GM18861 (cell line): ENCODE data around the gene GPR162.

ENCODE experiments used
- ATAC-seq: cut with Tn5 transposase; IDR thresholded peaks from one replicate; pipeline ENCODE4 v1.9.1; 2021; ENCODE audit not compliant: unreplicated experiment

The GPR162 gene

DNA sequence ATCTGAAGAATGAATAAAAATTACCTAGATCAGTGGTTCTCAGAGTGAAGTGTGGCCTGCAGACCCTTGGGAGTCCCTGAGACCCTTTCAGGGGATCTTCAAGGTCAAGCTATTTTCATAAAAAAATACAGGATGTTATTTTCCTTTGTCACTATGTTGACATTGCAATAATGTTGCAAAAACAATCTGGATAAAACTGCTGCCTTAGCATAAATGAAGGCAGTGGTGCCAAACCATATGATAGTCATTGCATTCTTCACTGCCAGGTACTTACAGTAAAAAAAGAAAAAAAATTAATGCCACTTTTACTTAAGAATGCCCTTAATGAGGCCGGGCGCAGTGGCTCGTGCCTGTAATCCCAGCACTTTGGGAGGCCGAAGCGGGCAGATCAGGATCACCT is 34.3 kb upstream of the GPR162 start:
- ATAC-seq: no peak

DNA sequence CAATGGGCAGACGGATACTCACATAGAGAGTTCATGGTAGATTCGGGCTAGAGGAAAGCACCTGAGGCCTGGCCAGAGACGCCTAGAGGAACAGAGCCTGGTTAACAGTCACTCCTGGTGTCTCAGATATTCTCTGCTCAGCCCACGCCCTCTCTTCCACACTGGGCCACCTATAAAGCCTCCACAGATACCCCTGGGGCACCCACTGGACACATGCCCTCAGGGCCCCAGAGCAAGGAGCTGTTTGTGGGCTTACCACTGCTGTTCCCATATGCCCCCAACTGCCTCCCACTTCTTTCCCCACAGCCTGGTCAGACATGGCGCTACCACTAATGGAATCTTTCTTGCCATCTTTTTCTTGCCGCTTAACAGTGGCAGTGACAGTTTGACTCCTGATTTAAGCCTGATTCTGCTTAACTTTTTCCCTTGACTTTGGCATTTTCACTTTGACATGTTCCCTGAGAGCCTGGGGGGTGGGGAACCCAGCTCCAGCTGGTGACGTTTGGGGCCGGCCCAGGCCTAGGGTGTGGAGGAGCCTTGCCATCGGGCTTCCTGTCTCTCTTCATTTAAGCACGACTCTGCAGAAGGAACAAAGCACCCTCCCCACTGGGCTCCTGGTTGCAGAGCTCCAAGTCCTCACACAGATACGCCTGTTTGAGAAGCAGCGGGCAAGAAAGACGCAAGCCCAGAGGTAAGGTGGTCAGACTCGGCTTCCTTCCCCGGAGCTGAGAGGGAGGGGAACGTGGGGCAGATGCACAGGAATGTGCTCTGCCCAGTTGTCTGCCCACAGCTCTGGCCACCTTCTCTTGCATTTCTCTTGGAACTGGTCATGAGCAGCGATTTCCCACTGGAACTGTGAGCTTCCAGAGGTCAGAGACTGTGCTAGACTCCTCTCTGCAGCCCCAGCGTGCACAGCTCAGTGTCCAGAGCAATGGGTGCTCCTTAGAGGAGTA is 32.4 kb upstream of the GPR162 start, which contains the start of gene CD4:
TSS of gene CD4 (plus strand) at position 557 of the 953 bp plus-strand sequence. CDS start 10,611 bp downstream, outside the sequence.
- ATAC-seq: no peak

GRCh38 chr12:6790496-6791150 is 31.0 kb upstream of the GPR162 start:
- no peak for ATAC-seq

DNA sequence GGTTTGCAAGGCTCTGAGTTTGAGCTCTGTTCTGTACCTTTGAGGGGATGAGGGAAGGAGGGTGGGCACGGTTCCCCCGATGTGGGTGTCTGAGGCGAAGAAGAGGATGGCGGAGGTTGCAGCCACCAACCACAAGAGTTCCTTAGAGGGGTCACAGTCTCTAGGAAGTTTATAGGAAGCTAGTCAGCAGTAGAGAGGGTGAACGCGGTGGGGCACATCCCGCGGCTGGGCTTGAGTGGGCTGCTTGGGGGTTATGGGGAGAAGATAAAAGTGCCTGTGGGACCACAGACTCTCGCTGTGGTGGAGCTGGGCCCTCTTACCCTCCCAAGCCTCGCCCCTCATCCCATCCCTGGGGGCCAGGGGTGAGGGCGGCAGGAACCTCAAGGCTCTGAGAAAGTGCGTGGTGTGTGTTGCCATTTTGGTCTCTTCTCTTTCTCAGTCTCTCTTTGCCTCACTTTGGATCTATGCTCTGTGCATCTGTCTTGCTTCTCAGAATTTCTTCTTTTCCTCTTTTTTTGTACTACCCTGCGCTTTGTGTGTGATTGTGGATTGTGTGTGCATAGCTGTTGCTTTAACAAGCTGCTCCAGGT is 29.6 kb upstream of the GPR162 start:
- no peak for ATAC-seq

DNA sequence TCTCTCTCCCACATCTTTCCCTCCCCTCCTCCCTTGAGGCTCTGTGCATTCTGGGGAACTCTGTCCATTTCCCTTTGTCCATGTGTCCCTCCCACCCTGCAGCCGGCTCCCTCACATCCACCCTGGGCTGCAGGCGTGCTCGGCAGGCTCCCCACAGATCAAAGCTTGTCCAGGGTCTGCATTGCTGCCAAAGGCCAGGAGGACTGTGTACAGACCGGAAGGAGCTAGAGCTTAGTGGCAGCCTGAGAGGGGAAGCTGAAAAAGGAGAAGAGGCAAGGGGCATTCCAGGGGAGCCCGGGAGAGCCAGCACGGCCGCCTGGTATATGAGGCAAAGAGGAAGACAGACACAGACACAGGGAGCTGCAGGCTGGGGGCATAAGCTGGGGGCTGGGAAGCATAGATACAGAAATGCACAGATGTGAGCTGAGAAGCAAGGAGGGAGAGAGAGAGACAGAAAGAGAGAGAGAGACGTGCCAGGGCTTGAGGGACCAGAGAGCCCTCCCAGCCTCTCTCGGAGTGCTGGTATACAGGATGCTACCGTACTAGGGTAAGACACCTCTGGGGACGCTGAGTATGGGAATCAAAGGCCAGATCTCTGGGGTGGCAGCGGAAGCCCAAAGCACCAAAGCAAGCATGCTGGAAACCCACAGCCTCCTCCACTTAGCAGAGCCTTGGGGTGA is 29.0 kb upstream of the GPR162 start:
- no peak for ATAC-seq

DNA sequence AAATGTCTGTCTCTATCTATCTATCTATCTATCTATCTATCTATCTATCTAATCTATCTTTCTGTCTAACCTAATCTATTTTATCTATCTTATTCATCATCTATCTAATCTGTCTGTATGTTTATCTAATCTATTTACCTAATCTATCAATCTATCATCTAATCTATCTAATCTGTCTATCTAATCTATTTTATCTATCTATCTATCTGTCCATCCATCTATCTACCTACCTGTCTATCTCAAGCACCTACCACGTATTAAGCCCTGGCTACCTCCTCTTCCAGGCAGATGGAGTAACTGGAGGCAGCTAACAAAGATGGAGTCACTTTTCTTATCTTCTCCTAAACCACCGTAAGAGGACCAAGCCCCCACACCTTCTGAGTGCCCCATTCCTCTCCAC is 26.5 kb upstream of the GPR162 start:
- no peak for ATAC-seq

DNA sequence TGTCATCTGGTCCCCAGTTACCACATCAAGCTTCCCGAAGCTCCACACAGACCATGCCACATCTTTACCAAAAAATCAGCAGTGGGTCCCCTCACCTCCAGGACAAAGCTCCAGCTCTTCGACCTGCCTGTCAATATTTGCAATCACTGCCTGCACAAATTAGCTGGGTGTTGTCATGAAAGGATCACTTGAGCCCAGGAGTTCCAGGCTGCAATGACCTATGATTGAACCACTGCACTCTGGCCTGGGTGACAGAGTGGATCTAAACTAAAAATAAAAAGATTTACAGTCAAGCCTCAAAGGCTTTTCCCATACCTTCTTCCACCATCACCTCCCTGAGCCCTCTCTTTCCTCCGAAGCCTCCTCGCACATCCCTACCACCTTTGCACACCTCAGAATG is 25.0 kb upstream of the GPR162 start:
- ATAC-seq: no peak

DNA sequence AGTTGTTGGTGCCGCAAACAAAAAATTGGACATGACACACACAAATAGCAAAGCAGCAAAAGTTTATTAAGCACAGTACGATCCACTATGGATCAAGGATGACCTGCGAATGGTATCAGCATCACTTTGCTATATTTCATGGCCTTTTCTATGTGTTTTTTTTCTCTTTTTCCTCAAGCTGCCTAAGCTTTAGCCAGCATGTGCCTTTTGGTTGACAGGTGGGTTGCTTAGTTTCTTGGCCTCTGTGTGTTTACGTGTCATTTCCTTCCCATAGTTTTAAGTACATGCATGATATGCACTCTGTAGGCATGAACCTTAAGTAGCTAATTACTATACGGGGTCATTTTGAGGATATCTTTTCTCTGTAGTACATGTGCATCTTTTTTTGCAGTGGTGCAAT is 22.5 kb upstream of the GPR162 start:
- ATAC-seq: no peak

- ATAC-seq: no peak
These were observed 14.5 kb upstream of the GPR162 start for GRCh38 chr12:6807170-6807569.

GRCh38 chr12:6809056-6809455 is 12.6 kb upstream of the GPR162 start:
- ATAC-seq: no peak

DNA sequence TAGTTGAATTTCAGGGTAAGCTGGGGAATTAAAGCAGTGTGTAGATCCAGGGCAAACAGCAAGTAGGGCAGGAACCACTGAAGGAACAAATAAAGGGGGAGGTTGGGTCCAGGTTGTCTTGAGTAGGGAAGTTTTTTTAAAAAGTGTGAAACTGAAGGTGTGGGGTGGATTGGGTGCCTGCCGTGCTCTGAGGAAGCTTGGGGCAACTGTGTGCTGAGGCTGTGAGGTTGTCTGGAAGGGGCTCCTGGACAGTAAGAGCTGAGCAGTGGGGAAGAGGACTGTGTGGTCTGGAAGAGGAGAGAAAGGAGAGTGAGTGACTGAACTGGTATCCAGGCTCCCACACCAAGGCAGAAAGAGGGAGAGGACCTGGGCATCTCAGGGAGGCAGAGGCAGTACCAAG is 10.9 kb upstream of the GPR162 start:
- ATAC-seq: no peak

- no peak for ATAC-seq
These were observed 8.3 kb upstream of the GPR162 start for GRCh38 chr12:6813363-6813762.

DNA sequence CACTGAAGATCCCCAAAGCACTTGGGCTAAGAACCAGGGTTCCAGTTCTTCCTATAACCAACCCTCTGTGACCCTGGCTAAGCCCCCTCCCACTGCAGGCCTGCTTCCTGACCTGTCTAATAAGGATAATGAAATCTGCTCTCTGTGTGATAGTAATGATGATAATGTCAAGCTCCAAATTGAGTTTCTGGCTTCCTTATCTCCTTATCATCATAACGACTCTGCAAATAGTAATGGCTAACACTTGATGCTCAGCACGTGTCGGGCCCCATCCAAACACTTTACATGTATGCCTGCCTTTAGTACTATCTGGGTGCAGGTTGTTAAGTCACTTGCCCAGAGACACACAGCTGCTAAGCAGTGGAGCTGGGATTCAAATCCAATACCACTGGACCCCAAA is 5.0 kb upstream of the GPR162 start:
- ATAC-seq: no peak

DNA sequence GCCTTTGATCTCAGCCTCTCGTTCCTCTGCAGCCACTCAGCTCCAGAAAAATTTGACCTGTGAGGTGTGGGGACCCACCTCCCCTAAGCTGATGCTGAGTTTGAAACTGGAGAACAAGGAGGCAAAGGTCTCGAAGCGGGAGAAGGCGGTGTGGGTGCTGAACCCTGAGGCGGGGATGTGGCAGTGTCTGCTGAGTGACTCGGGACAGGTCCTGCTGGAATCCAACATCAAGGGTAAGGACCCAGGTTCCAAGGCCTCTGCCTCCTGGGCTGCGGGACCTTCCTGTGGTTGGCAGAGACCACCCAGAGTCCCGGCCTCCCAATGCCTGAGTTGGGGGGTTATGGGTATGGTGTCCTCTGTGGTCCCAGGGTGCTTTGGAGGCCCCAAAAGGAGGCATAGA is 4.5 kb upstream of the GPR162 start:
- no peak for ATAC-seq

DNA sequence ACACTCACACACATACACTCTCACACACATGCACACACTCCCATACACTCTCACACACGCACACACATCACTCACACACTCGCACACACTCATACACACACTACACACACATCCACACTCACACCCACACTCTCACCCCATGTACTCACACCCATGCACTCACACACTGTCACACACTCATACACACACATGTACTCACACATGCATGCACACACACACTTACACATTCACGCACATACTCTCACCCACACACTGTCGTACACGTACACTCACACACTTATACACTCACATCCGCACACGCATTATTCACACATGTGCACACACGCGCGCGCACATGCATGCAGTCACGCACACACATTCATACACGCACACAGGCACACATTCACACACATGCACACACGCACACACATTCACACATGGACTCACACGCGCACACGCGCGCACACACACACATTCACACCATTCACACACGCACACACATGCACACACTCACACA is 3.9 kb upstream of the GPR162 start:
- ATAC-seq: no peak

GRCh38 chr12:6818222-6818621 is 3.4 kb upstream of the GPR162 start:
- ATAC-seq: no peak

GRCh38 chr12:6818645-6819044 is 3.0 kb upstream of the GPR162 start:
- no peak for ATAC-seq

GRCh38 chr12:6819106-6820030 is 2.3 kb upstream of the GPR162 start:
- ATAC-seq: no peak

- no peak for ATAC-seq
These were observed 1.5 kb upstream of the GPR162 start for GRCh38 chr12:6820166-6820565.
